HG02970 (cell line): Measurements from ENCODE around the gene BLOC1S1.

Experiments used
- ATAC-seq: cut with Tn5 transposase; IDR thresholded peaks from one replicate; pipeline ENCODE4 v1.9.1; 2021; ENCODE audit warnings: mild to moderate bottlenecking, moderate library complexity, moderate number of reproducible peaks; ENCODE audit not compliant: unreplicated experiment, low FRiP score

Gene BLOC1S1

GRCh38 chr12:55707841-55708694 is 7.8 kb upstream of the BLOC1S1 start, which contains the start of gene ITGA7:
ITGA7 (minus strand) TSS chr12:55707904; CDS start chr12:55707682, 222 bp downstream.
- ATAC-seq: no peak

- ATAC-seq: no peak
Observed at GRCh38 chr12:55708695-55709233, 7.1 kb upstream of the BLOC1S1 start.

- no peak for ATAC-seq
Observed at GRCh38 chr12:55711786-55712553, 3.9 kb upstream of the BLOC1S1 start.

GRCh38 chr12:55712700-55713415 is 3.0 kb upstream of the BLOC1S1 start:
- no peak for ATAC-seq

DNA sequence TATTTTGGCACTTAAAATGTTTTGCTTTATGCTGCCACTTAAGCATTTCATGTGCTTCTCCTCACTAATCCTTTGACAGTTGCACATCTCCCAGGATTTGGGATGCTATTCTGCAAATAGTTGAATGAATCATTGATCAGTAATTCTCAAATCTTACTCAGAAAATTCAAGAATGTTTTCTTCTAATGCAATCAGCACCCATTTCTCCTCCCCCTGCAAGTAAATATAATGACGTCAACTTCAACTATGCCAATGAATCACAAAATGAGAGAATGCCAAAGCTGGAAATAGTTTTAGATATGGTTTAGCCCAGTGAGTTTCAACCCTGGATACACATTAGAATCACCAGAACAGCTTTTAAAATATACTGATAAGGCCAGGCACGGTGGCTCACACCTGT is 2.1 kb upstream of the BLOC1S1 start:
- ATAC-seq: no peak

GRCh38 chr12:55715169-55715764 is 579 bp upstream of the BLOC1S1 start:
- ATAC-seq: no peak

DNA sequence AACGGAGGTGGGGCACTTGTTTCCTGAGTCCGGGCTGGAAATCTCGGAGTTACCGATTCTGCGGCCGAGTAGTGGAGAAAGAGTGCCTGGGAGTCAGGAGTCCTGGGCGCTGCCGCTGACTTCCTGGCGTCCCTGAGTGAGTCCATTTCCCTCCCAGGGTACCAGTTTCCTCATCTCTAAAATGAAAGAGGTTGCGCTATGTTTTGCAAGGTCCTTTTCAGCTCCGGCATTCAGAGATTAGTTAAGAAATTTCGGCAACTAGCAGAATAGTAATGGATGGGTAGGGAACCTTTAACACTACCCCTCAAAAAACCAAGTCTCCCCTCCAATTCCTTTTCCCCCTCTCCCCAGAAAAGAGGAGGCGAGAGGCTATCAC is 724 bp downstream of the BLOC1S1 start:
- no peak for ATAC-seq

- no peak for ATAC-seq
Observed at GRCh38 chr12:55717011-55718007, 1.5 kb downstream of the BLOC1S1 start.

DNA sequence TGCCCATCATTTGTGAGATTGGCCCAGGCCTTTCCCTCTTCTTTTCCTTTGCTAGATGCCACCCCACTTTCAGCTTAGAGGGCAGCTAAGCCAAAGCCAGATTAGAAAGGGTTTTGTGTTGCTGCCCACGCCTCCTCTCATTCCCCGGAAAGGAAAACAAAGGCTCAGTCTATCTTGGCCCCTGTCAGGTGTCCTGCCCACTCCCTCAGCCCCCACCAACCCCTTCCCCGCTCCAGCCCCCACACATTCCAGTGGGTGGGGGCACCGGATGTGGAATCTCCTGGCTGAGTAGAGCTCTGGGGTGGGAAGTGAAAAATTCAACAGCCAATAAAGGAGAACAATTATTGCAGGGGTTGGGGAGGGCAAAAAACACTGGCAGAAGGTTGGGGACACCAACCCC is 2.2 kb downstream of the BLOC1S1 start:
- ATAC-seq: no peak

- no peak for ATAC-seq
Observed at GRCh38 chr12:55718624-55719275, 2.9 kb downstream of the BLOC1S1 start.

GRCh38 chr12:55719371-55719770 is 3.5 kb downstream of the BLOC1S1 start:
- ATAC-seq: no peak

- ATAC-seq: no peak
Observed at GRCh38 chr12:55720071-55720564, 4.3 kb downstream of the BLOC1S1 start, which contains the start of gene RDH5. RDH5 (plus strand) TSS chr12:55720393; CDS start chr12:55721185, 792 bp downstream.

DNA sequence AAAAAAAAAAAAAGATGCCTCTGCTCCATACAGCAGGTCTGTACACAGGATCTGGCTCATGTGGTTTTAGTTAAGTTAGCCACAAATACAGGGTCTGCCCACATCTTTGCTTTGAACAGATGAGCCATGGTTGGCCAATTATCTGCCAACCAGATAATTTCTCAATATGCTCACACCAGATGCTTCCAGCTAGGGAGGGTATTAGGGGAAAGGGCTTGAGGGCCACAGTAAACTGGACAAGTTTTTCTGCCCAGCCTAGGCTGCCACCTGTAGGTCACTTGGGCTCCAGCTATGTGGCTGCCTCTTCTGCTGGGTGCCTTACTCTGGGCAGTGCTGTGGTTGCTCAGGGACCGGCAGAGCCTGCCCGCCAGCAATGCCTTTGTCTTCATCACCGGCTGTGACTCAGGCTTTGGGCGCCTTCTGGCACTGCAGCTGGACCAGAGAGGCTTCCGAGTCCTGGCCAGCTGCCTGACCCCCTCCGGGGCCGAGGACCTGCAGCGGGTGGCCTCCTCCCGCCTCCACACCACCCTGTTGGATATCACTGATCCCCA is 5.1 kb downstream of the BLOC1S1 start:
- no peak for ATAC-seq

DNA sequence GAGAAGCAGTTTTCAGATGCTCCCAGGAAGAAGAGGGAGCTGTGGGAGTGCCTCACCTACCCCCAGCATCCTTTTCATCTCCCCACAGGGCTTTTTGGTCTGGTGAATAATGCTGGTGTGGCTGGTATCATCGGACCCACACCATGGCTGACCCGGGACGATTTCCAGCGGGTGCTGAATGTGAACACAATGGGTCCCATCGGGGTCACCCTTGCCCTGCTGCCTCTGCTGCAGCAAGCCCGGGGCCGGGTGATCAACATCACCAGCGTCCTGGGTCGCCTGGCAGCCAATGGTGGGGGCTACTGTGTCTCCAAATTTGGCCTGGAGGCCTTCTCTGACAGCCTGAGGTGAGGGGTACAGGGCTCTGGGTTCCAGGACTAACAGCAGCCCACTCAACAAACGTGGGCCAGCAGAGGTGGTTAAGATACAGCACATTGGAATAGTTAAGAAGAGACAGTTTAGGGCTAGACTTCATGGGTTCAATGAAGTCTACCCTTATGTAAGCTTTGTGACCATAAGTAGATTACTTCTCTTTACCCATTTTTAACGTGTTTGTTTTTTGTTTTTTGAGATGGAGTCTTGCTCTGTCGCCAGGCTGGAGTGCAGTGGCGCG is 5.9 kb downstream of the BLOC1S1 start:
- ATAC-seq: no peak

- ATAC-seq: no peak
Observed at GRCh38 chr12:55722948-55723347, 7.1 kb downstream of the BLOC1S1 start.

DNA sequence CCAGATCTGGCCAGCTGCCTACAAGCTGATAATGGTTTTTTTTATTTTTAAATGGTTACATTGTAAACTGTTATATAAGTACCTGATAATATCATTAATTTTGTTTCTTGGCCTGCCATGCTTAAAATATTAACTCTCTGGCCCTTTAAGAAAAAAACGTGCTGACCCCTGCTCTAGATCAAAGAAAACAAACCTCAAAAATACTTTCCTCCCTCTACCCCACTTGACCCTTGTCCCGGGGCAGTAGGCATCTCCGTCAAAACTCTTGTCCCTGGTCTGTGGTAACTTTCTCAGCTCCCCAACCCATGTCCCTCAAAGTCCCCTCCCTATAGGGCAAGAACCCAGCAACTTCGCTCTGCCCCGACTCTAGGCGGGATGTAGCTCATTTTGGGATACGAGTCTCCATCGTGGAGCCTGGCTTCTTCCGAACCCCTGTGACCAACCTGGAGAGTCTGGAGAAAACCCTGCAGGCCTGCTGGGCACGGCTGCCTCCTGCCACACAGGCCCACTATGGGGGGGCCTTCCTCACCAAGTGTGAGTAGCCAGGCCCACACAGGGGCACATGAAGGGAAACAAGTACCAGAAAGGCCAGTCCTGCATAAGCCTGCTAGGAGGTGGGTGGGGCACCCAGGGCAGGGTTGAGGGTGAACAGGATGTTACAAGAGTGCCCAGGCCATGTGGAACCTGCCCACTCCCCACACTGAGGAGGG is 7.8 kb downstream of the BLOC1S1 start:
- ATAC-seq: no peak
